Measurements from ENCODE around the gene PRF1. TPM values are rescaled to one million over a fixed set of nuclear protein-coding genes. Genes with fewer than 3 reads are reported as not detected.

Gene PRF1
- total and polyA plus RNA-seq, 2 experiments from 2014 or later: 0.13 TPM; not detected in 1

- no peak overlapping the region for H3K4me3 ChIP-seq
- Mint-ChIP-seq H3K27me3 (ENCODE audit: insufficient read depth, low read depth, poor library complexity) (peaks cover 12% of the 10 kb centered on the region), H3K36me3 (ENCODE audit: low read depth) (peaks cover 31% of the 10 kb centered on the region), H3K27ac (no peak overlapping the region), H3K4me3 (no peak overlapping the region), H3K4me1 (peaks cover 25% of the 10 kb centered on the region), H3K9me3 (no peaks in the 10 kb centered on the region)
- H3K4me1 ChIP-seq (ENCODE audit: insufficient read depth): peaks cover 8% of the 10 kb centered on the region; the same call in 1 of the 2 replicates
- H3K79me2 ChIP-seq (replicated peaks; ENCODE audit: insufficient read depth): no peaks in the 10 kb centered on the region
- H3K36me3 ChIP-seq (ENCODE audit: insufficient read depth): no peaks in the 10 kb centered on the region
- H3K4me2 ChIP-seq: no peak overlapping the region
- H3K27me3 ChIP-seq (ENCODE audit: insufficient read depth): no peaks in the 10 kb centered on the region
- H3F3A ChIP-seq (replicated peaks; ENCODE audit: low read depth): no peaks in the 10 kb centered on the region
- no peak overlapping the region for H2AFZ ChIP-seq
- TF ChIP-seq CREB1 (CRISPR knock-in tag; IDR thresholded peaks at IDR 0.05; ENCODE audit: low read depth): no peak
- TF ChIP-seq STAT1 (IDR thresholded peaks at IDR 0.05; ENCODE audit: unreplicated experiment): no peak
- TF ChIP-seq ZNF114 (CRISPR knock-in tag; IDR thresholded peaks at IDR 0.05): no peak
- no peak for TF ChIP-seq EZH2phosphoT487 (IDR thresholded peaks at IDR 0.05; ENCODE audit: unreplicated experiment)
- no peak for TF ChIP-seq NANOG (IDR thresholded peaks at IDR 0.05; ENCODE audit: borderline replicate concordance)
- no peak for TF ChIP-seq POLR2AphosphoS5 (IDR thresholded peaks at IDR 0.05; ENCODE audit: low read depth)
- TF ChIP-seq, protein P1, sequence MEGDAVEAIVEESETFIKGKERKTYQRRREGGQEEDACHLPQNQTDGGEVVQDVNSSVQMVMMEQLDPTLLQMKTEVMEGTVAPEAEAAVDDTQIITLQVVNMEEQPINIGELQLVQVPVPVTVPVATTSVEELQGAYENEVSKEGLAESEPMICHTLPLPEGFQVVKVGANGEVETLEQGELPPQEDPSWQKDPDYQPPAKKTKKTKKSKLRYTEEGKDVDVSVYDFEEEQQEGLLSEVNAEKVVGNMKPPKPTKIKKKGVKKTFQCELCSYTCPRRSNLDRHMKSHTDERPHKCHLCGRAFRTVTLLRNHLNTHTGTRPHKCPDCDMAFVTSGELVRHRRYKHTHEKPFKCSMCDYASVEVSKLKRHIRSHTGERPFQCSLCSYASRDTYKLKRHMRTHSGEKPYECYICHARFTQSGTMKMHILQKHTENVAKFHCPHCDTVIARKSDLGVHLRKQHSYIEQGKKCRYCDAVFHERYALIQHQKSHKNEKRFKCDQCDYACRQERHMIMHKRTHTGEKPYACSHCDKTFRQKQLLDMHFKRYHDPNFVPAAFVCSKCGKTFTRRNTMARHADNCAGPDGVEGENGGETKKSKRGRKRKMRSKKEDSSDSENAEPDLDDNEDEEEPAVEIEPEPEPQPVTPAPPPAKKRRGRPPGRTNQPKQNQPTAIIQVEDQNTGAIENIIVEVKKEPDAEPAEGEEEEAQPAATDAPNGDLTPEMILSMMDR (conservative IDR thresholded peaks at IDR 0.05; ENCODE audit: low read depth in 2 of 2): no peak
- TF ChIP-seq EZH2 (IDR thresholded peaks at IDR 0.05; ENCODE audit: low read depth, unreplicated experiment): no peak
- no peak for TF ChIP-seq ZNF331 (CRISPR knock-in tag; IDR thresholded peaks at IDR 0.05; ENCODE audit: low read depth)
- TF ChIP-seq, protein P2, sequence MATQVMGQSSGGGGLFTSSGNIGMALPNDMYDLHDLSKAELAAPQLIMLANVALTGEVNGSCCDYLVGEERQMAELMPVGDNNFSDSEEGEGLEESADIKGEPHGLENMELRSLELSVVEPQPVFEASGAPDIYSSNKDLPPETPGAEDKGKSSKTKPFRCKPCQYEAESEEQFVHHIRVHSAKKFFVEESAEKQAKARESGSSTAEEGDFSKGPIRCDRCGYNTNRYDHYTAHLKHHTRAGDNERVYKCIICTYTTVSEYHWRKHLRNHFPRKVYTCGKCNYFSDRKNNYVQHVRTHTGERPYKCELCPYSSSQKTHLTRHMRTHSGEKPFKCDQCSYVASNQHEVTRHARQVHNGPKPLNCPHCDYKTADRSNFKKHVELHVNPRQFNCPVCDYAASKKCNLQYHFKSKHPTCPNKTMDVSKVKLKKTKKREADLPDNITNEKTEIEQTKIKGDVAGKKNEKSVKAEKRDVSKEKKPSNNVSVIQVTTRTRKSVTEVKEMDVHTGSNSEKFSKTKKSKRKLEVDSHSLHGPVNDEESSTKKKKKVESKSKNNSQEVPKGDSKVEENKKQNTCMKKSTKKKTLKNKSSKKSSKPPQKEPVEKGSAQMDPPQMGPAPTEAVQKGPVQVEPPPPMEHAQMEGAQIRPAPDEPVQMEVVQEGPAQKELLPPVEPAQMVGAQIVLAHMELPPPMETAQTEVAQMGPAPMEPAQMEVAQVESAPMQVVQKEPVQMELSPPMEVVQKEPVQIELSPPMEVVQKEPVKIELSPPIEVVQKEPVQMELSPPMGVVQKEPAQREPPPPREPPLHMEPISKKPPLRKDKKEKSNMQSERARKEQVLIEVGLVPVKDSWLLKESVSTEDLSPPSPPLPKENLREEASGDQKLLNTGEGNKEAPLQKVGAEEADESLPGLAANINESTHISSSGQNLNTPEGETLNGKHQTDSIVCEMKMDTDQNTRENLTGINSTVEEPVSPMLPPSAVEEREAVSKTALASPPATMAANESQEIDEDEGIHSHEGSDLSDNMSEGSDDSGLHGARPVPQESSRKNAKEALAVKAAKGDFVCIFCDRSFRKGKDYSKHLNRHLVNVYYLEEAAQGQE (IDR thresholded peaks at IDR 0.05; ENCODE audit: unreplicated experiment): no peak
- TF ChIP-seq, protein P3, sequence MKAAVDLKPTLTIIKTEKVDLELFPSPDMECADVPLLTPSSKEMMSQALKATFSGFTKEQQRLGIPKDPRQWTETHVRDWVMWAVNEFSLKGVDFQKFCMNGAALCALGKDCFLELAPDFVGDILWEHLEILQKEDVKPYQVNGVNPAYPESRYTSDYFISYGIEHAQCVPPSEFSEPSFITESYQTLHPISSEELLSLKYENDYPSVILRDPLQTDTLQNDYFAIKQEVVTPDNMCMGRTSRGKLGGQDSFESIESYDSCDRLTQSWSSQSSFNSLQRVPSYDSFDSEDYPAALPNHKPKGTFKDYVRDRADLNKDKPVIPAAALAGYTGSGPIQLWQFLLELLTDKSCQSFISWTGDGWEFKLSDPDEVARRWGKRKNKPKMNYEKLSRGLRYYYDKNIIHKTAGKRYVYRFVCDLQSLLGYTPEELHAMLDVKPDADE (IDR thresholded peaks at IDR 0.05): no peak
- no peak for TF ChIP-seq JUNB (IDR thresholded peaks at IDR 0.05; ENCODE audit: unreplicated experiment)
- TF ChIP-seq ZNF462 (CRISPR knock-in tag; IDR thresholded peaks at IDR 0.05): no peak
- H4K20me1 ChIP-seq (replicated peaks; ENCODE audit: insufficient read depth): no peaks in the 10 kb centered on the region
- no peak overlapping the region for H3K27ac ChIP-seq (ENCODE audit: low read depth)
- H3K9me2 ChIP-seq (ENCODE audit: insufficient read depth): no peaks in the 10 kb centered on the region
- no peak for DNase-seq (ENCODE audit: low spot score)
- no peak for ATAC-seq
Observed at GRCh38 chr10:70557086-70557845, 45.3 kb downstream of the PRF1 start.
